HG03521 (cell line): ENCODE measurements around the gene PLOD2.

Experiments
- ATAC-seq: cut with Tn5 transposase; IDR thresholded peaks from one replicate; pipeline ENCODE4 v1.9.1; 2021; ENCODE audit warnings: mild to moderate bottlenecking, moderate library complexity; ENCODE audit not compliant: unreplicated experiment

The PLOD2 gene

DNA sequence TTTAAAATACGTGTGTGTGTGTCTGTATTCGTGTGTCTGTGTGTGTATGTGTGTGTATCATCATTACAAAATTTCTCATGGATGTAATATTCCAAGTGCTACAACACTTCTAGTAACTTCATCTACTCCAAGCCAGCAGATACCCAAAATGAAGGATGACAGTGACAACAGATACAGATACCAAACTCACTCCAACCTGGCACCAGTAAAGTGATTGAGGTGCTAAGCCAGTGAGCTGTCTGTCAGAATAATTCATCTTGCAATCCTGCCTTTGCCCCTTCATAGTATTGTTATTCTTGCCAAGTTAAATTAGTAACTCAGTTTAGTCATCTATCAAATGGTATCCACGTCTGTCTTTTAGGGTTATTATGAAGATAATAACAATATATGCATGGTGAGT, 58.1 kb downstream of the PLOD2 start:
- ATAC-seq, result no peak

DNA sequence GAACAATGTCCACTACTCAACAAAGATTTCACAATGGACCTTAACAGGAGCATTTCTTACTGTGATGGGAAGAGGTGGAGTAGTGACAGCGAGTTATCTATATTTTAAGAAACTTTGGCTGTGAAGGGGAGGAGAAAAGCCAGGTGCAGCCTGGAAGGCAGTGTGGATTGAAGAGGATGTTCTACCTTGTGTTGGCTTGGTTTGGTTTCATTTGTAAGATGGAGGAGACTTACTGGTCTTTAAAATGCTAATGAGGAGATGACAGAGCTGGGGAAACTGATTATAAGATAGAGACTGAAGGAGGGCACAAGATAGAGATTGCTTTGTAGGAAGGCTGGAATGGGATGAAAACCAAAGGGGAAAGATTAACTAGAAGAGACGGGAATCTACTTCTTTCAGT, 59.4 kb downstream of the PLOD2 start:
- no peak for ATAC-seq

DNA sequence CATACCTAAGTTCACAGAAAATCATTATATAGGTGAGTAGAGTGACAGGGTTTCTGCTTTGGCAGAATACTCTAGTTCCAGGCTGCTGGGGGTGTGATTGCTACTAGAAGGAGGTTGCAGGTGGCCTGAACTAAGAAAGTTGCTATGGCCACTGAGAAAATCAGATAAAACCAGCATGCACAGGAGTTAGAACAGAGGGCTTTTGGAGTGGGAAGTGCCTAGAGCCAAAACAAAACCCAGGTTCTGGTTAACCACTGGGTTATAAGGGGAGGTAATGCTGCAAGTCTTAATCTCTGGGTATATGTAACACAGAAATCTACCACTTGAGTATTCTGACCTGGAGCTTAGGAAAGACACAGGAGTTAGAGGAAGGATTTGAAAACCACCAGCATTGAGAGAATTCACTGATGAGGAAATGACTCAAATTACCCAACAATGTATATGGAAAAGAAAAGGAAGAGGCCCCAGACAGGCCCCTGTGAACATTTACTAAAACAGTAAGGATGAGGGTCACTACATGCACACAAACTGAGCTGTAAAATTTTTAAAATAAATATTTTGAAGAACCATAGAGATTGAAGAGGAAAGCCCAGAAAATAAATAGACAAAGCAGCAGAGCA, 60.0 kb downstream of the PLOD2 start:
- no peak for ATAC-seq

DNA sequence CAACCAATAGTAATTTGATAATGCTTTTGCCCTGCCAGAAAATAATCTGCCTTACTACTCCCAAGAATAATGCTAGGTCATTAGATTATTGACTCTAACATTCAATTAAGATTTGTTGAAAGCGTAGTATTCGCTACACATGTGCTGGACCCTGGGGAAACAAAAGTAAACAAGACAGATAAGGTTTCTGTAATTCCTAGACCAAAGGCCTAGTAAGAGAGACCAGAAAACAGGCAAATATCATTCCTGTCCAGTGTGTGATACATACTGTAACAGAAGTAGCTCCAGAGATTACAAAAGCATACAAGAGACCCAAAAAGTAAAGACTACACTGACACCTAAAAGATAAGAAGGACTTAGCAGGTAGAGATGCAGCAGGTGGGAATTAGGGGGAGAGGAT, 60.8 kb downstream of the PLOD2 start:
- ATAC-seq, result no peak

DNA sequence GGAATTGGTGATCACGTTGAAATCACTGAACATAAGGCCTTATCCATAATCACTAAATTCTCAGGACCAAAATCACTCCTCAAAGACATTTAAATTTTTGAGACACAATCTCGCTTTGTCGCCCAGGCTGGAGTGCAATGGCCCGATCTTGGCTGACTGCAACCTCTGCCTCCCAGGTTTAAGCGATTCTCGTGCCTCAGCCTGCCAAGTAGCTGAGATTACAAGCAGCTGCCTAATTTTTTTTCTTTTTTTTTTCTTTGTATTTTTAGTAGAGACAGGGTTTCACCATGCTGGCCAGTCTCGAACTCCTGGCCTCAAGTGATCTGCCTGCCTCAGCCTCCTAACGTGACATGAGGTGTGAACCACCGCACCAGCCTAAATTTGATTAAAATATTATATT, 61.7 kb downstream of the PLOD2 start:
- ATAC-seq, result no peak

DNA sequence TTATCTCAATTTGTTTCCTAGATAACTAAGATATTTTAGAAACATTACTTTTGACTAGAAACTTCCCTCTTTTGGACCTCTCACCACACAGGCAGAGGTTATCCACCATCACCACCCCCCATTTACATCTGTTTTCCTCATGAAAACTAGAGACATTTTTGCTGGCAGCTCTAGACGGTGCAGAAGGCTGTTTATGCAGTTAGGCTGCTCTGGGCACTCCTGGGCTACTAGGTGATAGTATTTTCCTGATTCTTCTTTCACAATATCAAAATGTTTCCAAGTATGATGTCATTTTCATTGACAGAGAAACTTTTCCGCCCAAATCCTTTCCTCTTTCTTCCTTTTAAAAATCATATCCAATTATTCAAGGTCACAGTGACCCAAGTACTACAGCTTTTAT, 67.1 kb downstream of the PLOD2 start:
- ATAC-seq, result no peak

DNA sequence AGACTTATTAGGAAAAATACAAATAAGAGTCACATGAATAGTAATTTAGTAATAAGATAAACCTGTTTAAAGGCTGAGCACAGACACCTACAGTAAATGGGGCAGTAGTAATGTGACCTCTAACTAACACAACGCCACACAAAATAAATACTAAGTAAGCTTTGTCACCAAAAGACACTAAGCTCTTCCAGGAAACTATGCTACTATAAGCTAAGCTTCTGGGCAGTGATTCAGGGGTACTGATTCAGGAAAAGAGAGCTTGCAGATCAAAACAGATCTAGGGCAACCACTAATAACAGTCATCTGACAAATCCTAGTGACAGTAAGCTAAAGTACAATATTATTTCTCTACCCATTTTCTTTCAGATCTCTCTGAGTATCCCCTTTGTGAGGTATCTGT, 68.8 kb downstream of the PLOD2 start:
- ATAC-seq, result no peak

DNA sequence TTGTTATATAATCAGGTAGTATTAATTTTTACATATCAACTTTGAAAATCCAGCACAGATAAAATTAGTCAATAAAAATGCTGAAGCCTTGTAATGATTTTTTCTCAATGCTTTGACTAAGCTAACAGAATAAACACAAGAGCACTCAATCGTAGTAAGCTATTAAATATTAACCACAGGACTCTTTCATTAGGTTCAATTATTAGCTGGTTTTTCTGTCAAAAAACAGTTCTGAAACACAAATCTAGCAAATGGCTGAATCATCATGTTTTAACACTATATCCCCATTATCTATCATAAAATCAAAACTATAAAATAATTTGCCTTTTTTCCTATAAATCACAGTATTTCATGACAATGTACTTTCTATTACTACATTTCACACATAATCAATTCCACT, 69.6 kb downstream of the PLOD2 start:
- ATAC-seq, result no peak

DNA sequence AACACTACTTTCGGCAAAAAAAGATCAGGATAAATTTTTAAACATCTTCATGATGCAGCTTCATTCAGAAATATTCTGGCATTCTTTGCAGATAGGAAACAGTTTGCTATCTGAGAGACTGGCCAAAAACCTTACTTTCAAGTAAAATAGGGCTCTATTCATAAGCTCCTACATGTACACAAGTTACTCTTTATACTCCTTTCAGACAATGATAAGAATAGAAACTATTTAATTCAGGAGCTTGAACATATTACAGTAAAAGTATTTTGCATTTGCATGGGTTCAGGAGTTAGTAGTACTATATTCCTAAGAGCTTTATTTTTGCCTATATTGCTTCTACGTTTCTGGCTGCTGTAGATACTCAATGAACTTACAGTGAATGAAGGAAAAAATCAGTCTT, 70.5 kb downstream of the PLOD2 start:
- no peak for ATAC-seq

DNA sequence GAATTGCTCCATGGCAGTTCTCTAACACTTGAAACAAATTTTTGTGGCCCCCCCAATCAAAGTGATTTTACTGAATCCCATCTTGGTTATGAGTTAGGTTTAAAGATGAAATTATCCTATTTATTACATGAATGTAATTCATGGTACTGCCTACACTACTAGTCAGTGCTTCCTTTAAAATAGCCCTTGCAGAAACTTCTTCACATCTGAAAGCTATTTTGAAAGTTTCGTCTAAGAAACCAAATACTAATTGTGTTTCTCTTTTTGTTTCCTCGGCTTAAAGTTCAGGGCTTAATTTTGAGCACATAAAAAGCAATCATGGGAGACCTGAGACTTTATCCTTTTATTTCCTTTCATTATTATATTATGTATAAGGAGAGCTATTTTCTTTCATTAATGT, 72.1 kb downstream of the PLOD2 start:
- ATAC-seq, result no peak

DNA sequence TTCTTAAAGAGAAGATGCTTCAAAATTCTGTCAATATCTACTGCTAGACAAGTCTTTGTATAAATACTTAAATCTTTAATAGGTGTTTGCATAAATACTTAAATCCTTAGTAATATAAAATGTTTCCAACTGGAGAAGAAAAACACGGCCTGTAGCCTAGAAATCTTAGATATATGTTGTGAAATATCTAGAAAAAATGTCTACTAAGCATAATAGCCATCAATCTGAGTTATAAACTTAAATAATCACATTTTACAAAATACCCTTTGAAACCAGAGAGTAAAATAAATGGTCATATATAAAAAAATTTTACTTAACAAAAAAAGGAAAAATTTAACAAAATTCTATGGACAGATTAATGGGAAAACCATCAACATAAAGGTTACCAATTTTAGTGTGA, 73.9 kb downstream of the PLOD2 start:
- ATAC-seq, result no peak

DNA sequence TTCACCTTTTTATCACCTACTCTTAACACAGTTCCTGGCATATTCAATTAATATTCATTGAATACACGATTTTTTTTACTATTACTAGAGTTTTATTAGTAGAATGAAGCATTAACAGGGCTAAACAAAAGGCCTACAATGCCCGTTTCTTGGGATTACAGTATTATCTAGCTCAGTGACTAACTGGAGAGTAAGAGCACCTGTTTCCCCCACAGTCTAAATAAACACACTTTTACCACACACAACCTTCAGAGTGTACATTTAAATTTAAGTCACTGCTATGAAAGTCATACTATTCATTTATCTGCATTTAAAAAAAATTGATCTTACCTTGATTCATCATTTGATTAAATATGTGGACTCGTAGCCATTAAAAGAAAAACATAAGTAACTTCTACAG, 74.8 kb downstream of the PLOD2 start:
- no peak for ATAC-seq

DNA sequence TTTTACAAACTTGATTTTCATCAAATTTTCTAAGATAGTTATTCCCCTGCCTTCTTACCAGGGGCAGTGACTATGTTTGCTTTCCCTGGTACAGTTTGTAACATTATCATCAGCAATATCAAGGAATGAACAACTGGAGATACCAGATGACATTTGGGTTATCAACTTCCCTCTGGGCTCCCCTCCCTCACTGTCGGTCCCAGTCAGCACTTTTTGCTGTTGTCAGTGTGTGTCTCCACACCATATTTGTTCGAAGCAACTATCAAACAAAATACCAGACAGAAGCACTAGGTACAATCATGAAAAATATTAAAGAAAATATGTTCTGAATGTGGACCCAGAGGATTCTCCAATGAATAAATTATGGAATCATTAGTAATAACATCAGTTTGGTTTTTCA, 75.3 kb downstream of the PLOD2 start:
- ATAC-seq, result no peak

DNA sequence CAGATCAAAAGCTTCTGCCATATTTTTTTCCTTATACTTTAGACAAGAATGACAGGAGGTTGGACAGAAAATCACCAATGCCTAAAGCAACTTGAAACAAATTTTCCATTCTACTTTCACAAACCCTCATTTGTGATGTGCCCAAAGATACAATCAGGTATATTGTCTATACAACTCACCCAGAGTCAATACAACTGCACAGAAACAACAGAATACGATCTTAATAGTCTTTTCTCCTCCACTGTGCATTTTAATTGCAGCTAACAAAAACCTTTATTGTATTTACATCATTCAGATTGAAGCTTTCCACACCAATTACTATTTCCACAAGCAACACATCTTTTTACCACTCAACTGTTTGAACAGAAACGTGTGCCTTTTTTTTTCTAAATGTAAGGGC, 80.4 kb downstream of the PLOD2 start:
- no peak for ATAC-seq

DNA sequence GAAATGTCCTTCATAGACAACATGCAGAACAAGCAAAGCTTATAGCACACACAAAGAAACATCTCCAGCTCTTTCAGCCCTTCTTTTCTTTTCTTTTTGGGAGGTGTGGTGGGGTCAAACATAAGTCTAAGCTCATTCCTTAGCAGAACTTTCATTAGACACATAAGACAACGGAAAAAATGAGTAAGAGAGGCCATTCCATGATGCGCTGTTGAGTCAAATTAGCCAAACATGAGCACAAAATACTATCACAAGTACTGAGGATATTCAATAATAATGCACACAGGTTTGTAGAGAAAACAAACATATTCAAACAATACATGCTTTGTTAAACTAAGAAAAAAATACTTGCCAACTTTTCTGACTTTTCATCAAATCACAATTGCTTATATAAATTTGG, 83.0 kb downstream of the PLOD2 start:
- no peak for ATAC-seq

DNA sequence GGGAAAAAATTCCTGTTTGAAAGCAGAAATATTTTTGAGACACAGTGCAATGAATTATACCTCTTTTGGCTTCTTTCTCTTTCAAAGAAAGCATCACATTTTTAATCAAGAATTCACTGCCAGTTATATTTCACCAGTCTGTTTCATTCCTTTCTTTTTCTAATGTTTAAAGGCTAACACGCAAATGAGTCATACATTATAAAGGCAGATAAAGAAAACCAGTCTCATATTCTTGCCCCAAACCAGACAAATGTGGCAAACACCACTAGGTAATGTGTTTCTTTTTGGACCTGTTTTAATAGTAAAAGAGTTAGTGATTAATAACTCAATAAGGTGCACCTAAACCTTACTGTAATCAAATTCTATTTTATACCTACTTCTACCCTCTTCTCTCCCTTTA, 83.8 kb downstream of the PLOD2 start:
- no peak for ATAC-seq

DNA sequence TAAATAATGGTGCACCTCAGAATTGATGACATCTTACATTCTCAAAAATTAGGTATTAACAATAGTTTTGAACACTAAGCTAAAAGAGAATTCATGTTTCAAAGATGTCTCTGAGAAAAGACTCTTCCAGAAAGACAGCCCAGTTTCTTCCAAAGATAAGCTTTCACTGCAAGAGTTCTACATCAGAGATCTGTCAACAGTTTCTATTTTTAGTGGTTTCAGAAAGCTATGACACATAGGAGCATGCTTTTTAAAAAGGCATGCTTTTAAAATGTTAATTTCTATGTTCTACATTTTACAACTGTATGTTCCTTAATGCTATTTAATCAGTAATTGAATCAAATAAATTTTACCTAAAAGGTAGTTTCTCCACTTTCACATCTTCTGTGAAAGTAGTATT, 88.2 kb downstream of the PLOD2 start:
- no peak for ATAC-seq

DNA sequence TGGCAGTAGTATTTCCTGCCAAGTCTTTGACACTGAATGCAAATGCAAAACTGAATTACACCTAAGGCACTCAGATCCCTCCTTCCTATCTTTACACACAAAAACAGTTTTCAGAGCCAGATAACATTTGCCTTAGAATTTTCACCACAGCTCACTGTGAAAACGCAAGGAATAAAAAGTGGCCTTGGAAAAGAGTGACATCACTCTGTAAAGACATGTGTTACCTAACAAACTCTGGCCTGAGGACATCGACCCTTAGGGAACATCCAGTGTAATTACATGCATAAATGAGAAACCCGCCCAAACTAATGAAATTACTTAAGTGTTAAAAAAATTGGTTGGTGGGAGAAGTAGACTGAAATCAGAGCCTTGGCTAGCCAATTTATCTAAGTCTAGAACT, 88.9 kb downstream of the PLOD2 start:
- ATAC-seq, result no peak

DNA sequence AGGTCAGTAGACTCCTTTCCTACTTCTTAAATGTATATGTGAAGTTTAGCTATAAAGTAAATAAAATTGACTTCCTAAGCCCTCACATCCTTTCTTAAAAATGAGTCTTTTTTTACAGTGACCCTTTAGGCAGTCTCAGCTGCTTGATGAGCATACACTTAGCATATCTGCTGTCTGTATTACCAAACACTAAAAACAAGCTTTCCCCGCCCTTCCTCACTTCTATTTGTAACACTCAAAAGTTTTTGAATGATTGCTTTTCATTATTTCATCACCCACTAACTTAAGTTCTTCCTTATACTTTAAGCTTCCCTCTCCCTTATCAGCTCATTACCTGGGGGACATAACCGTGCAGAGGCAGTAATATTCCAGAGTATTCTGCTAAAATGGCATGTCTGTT, 89.4 kb downstream of the PLOD2 start:
- ATAC-seq, result no peak

DNA sequence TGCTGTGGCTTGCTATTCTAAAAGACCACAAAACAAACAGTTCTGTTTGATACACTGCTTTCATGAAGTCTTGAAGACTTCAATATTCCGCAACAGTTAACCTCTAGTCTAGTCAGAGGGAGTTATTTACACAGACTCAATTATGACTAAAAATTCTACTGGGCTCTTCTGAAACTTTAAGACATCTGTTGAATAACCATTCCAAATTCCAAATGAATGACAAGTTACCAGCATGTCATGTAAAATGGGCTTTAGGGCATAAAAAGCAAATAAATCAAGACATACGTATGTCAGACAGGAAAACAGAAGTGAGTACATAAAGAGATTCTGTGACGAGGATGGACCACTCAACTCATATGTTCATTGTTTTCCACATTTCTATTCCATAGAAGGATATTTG, 93.9 kb downstream of the PLOD2 start:
- ATAC-seq, result no peak

DNA sequence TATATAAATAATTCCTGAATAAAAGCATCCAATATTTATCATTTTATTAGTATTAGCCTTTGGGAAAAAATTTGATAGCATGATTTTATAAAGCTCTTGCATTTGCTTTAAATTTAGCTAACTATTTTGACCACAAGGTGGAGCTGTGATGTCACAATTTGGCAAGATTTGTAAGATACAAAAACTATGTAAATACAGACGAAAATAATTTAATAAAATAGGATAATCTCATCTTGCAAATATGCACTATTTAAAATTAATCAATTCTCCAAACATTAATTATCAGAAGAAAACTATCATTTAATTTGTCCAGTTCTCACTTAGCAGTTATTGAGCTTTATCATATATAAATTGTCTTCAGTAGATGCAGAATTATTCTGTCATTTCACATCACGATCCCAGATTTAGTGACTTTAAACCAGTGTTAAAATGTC, 95.4 kb downstream of the PLOD2 start:
- ATAC-seq, result no peak

DNA sequence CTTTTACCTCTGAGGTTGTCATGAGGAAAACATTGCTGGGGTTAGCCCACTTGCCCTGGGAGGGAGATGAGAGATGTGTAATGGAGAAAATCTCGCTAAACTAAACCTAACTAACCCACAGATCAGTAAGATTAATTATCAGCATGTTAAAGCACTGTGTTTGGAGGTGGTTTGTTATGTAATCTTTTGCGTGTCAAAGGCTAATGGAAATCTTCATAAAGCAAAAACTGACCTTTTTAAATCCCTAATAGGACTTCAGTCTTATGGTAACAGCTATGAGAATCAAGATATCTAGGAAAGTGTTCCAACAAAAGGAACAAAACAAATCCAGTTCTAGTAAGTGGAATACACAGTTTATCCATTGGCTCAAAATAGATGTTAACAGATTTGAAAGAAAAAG, 102.7 kb downstream of the PLOD2 start:
- ATAC-seq, result no peak

DNA sequence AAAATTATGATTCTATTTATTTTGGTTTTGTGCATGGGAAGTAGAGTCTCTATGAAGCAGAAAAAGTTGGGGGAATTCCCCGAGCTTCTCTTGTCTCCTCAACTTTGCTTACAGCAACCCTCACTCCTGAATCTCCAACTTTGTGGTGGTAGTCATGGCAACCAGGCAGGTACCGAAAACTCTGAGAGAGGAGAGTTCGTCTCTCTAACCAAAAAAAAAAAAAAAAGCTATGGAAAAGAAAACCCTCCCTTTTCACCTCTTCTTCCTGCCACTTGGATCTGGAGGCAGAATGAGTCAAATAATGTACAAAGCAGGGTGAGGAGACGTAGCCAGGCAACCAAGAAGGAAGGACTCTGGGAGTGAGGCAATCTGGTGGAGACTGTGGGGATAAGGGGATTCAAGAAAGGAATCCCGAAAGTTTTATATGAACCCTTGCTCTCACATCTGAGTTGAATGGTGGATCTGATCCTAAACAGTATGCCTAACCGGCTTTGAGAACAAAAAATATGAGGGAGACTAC, 108.1 kb downstream of the PLOD2 start:
- ATAC-seq, result no peak
